Activated CD4-positive, alpha-beta T cell treated with anti-CD3 and anti-CD28 coated beads, Interleukin-2, amount 50 U/mL, for 16 hours (primary cell): ENCODE data around the gene HSDL2.
"Not testable (repeated sequence)": the region's sequence is repeated elsewhere in the genome, so short reads cannot be mapped to it uniquely, and the experiment has no call there.

Experiments
- DNase-seq: peaks from one replicate; pipeline ENCODE4 v3.0.0-alpha.2; 2020

Gene HSDL2

GRCh38 chr9:112503170-112503569 is 123.3 kb downstream of the HSDL2 start:
- no peak for DNase-seq

GRCh38 chr9:112505086-112505485 is 125.2 kb downstream of the HSDL2 start:
- no peak for DNase-seq

GRCh38 chr9:112505607-112506006 is 125.7 kb downstream of the HSDL2 start:
- DNase-seq = no peak

- DNase-seq = no peak
Measured at GRCh38 chr9:112506571-112506970, 126.7 kb downstream of the HSDL2 start.

- DNase-seq = no peak
Measured at GRCh38 chr9:112507001-112507680, 127.2 kb downstream of the HSDL2 start.

- DNase-seq = no peak
Measured at GRCh38 chr9:112508377-112508776, 128.5 kb downstream of the HSDL2 start.

- not testable (repeated sequence) for DNase-seq
Measured at GRCh38 chr9:112512377-112512776, 132.5 kb downstream of the HSDL2 start.

GRCh38 chr9:112516769-112517168 is 136.9 kb downstream of the HSDL2 start:
- DNase-seq = no peak

- no peak for DNase-seq
Measured at GRCh38 chr9:112520069-112520468, 140.2 kb downstream of the HSDL2 start.

- DNase-seq = no peak
Measured at GRCh38 chr9:112520656-112521055, 140.7 kb downstream of the HSDL2 start.
